GM21360 (cell line): ENCODE measurements around the gene ACTRT2.

Source experiments
- ATAC-seq: cut with Tn5 transposase; IDR thresholded peaks from one replicate; pipeline ENCODE4 v1.9.1; 2021; ENCODE audit warnings: mild to moderate bottlenecking, moderate library complexity; ENCODE audit not compliant: unreplicated experiment

The ACTRT2 gene

GRCh38 chr1:2983706-2984398 lies 37.4 kb upstream of the ACTRT2 start:
- ATAC-seq = no peak

- no peak for ATAC-seq
These were observed 36.7 kb upstream of the ACTRT2 start for GRCh38 chr1:2984399-2985061.

GRCh38 chr1:2985067-2985561 lies 36.2 kb upstream of the ACTRT2 start:
- no peak for ATAC-seq

- ATAC-seq = no peak
These were observed 35.3 kb upstream of the ACTRT2 start for GRCh38 chr1:2985694-2986548.

DNA sequence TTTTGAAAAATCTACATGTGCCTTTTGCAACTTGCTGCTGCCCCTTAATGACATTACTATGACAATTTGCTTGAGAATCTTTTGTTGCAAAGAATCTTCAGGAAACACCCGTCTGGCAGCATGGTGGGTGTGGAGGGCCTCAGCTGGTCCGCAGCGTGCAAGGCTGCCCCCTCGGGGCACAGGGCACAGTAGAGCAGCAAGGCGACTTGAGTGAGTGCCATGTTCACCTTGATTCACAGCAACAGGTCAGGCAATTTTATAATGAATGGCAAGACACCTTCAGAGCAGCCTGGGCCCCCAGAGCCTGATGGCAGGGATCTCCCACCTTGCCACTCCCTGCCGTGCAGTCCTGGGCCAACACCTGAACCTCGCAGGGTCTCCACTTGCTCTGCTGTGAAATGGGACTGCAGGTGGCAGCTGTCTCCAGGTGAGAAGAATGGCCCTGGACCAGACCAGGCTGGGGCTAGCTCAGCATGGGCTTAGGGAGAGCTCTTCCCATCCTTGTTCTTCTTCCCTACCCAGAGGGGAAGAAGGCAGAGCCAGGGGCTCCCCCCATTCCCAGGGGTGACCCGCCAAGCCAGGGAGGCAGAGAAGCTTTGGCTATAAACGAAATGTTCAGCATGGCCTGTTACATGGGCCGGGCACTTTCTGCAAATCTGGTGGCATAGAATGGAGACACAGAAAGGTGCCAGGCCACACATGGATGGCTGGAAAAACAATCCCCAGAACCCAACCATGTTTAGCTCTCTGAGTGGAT lies 34.5 kb upstream of the ACTRT2 start:
- ATAC-seq = no peak

GRCh38 chr1:2987773-2988172 lies 33.5 kb upstream of the ACTRT2 start:
- no peak for ATAC-seq

DNA sequence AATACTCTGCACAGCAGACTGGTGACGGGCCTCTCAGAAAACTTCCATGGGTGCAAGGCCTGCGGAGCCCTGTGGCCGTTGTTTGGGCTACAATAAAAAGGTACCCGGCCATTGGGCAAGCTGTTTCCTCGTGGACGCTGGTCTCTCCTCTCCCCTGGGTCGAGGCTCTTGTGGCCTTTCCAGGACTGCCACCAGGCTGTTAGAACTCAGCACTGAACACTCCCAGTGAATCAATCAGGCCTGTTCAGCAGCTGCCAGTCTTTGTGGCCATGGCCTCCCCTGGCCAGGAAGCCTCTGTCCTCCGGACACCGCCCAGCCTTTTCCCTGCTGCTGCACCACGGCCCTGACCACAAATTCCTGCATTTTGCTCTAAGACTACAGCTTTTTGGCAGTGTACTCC lies 33.0 kb upstream of the ACTRT2 start:
- ATAC-seq = no peak

DNA sequence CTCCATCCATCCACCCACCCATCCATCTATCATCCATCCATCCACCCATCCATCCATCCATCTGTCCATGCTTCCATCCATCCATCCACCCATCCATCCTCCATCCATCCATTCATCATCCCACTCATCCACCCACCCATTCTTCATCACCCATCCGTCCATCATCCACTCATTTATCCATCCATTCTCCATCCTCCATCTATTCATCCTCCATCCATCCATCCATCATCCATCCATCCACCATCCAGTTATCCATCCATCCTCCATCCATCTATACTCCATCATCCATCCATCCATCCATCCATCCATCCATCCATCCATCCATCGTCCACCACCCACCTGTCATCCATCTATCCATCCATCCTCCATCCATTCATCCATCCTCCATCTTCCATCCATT lies 32.1 kb upstream of the ACTRT2 start:
- ATAC-seq = no peak

DNA sequence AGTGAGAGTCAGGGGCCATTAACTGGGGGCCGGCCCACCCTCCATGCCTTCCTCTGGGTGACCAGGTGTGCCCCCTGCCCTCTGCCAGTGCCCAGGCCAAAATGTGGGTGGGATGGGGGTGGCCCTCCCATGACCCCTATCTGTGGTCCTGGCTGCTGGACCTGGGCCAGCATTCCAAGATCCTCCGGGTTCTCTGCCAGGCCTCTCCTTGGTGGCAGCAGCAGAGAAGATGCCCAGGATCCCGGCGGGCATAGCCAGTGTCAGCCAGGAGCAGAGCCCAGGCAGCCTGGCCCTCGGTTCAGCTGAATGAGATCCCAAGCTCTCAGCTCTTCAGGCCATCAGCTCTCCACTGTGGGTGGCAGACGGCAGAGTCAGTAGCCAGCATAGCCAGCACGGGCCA lies 31.3 kb upstream of the ACTRT2 start:
- ATAC-seq = no peak

DNA sequence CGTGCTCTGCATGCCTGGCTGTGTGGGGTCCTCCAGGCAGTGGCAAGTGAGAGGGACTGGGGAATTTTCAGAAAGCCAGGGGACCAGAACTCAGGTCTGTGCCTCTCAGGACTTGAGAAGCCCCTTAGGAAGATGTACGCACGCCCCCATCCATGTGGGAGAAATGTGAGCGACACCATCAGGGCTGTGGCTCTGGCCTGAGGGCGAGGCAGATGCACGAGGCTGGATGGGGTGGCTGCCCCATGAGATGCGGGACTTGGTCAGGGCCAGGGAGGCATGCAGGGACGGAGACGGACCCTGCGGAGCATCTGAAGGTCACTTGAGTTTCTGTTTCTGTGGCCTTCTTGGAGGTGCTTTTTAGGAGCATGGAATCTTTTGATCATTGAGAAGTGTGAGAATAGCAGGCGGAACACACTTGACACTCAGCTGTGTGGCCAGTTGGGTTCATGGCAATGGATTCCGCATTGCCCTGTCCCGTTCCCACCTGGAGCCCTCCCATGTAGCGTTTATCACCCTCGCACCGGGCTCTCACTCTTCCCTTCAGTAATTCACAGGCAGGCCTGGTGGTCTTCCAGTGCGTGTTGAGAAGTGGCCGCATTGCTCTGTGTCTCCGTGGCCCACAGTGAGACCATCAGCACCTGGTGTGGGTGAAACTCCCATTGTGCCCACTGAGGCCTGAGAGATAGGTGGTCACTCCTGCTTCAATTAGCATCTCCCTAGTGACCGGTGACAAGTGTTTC lies 30.7 kb upstream of the ACTRT2 start:
- no peak for ATAC-seq

DNA sequence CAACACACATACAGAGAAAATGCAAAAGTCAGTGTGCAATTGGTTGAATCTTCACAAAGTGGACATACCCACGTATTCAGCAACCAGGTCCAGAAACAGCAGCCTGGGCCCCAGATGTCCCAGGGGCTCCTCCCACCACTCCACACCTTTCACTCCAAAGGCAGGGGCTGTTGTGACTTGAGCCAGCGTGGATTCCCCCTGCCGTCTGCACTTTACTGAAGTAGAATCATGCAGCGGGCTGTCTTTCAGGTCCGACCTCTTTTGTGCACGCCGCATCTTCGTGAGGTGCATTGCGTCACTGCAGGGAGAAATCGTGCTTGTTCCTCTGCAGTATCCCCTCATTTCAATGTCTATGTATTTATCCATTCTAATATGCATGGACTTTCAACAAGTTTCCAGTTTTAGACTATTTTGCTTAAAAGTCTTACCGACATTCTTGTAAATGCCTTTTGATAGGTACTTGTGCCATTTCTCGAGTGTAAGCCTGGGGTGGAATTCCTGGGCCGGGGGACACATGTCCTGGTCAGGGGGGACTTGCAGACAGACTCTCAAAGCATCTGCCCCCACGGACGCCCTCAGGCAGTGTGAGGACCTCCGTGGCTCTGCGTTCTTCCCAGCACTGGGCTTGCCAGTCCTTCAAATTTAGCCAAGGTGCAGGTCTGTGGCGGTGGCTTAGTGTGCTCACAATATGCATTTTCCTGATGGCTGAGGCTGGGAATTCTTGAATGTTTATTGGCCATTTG lies 29.3 kb upstream of the ACTRT2 start:
- no peak for ATAC-seq

DNA sequence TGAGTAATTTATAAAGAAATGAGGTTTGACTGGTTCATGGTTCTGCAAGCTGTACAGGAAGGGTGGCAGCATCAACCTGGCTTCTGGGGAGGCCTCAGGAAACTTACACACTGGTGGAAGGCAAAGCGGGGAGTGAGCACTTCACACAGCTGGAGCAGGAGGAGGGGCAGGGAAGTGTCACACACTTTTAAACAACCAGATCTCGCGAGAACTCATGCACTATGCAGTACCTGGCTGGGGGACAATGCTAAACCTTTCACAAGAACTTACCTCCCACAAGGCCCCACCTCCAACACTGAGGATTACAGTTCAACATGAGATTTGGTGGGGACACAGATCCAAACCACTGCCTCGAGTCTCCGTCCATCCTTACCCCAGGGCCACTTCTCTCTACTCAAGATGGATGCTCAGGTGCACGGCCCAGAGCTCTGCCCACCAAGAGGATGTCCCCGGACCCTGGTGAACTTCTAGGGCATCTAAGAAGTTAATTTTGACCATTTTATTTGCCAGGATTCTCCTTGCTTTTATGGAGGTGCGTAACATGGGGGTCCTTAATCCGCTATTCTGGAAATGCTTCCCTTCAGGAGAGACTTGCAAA lies 22.7 kb upstream of the ACTRT2 start:
- ATAC-seq = no peak

DNA sequence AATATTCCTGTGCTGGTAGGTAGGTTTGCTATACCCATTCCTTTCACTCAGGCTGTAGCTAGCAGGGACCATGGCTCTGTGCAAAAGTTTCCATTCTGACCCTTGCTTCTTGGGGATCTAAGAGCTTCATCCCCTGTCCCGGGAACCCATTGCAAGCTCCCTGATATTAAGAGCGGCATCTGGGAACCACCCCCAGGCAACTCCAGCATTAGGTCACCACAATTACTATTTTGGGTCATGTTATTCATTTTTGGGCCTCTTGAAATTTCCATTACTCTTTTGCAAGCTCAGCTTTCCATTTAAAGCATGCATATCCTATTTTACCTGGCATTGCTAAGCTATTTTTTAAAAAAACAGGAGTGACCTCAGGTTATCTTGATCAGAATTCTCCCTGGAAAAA lies 22.1 kb upstream of the ACTRT2 start:
- ATAC-seq = no peak

DNA sequence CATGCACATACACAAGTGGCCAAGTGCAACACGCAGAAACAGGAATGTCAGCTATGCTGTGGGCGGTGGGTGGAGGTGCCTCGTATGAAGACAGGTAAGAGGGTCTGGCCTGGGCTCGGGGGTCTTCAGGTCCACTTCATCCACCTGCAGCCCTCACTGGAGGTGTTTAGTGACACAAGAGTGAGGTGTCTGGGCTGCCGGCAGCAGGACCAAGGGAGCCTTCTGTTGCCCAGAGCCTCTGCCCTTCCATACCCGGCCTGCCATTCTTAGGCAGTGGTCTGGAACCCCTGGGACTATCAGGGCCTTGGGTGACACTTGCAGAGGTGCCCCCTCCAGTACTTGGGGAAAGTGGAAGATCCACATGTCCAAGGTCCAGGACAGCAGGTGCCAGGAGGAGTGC lies 21.7 kb upstream of the ACTRT2 start:
- no peak for ATAC-seq

GRCh38 chr1:3000214-3000613 lies 21.1 kb upstream of the ACTRT2 start:
- no peak for ATAC-seq

- no peak for ATAC-seq
These were observed 20.4 kb upstream of the ACTRT2 start for GRCh38 chr1:3000671-3001470.

DNA sequence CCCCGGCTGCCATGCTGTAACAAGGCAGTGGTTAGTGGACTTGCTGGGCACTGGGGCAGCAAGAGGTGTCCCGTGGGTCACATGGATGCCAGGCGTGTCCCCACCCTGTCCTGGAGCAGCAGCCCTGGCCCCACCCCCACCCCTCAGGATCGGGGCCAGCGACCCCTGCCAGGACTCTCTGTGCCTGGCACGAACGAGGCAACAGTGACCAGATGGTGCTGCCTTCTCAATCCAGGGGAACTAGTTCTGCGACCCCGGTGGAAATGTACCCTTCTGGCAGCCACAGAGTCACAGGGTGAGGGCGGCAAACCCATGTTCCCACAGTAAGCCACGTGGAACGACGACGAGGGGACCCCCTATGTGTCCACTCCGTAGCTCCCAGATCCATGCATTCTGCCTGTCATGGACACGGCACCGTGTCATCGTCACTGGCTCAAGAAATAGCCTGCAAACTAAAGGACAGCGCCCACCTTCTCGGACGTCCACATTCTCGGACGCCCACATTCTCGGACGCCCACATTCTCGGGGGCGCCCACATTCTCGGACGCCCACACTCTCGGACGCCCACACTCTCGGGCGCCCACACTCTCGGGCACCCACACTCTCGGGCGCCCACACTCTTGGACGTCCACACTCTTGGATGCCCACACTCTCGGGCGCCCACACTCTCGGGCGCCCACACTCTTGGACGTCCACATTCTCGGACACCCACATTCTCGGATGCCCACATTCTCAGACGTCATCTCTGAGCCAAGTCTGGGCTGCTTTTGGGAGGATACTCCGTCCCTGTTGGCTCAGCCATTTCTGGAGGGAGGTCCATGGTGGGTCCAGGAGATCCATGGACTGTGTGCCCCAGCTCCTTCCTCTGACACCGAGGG lies 19.6 kb upstream of the ACTRT2 start:
- no peak for ATAC-seq
